Breast epithelium (tissue), 3 donors: ENCODE measurements around the gene CBFA2T3.

Experiments used
- POLR2A ChIP-seq: fragments of 450-650 bp; IDR thresholded peaks from one replicate; pipeline ENCODE4 v1.6.1; 2016; ENCODE audit warnings: antibody characterized with exemption, mild to moderate bottlenecking, moderate library complexity
- POLR2AphosphoS5 ChIP-seq, 3 donors: sonication (generic); formaldehyde crosslinking; IDR thresholded peaks; one replicate each; pipeline ENCODE4 v1.6.1; 2017; ENCODE audit warnings: antibody characterized with exemption in 3 of 3
- TF ChIP-seq, protein P1 (sequence below), 3 donors: fragments of 450-650 bp; IDR thresholded peaks; one replicate each; pipeline ENCODE4 v1.5.1; 2016 to 2017; ENCODE audit warnings: antibody characterized with exemption in 3 of 3, mild to moderate bottlenecking in 3 of 3, moderate library complexity in 3 of 3

DNA sequence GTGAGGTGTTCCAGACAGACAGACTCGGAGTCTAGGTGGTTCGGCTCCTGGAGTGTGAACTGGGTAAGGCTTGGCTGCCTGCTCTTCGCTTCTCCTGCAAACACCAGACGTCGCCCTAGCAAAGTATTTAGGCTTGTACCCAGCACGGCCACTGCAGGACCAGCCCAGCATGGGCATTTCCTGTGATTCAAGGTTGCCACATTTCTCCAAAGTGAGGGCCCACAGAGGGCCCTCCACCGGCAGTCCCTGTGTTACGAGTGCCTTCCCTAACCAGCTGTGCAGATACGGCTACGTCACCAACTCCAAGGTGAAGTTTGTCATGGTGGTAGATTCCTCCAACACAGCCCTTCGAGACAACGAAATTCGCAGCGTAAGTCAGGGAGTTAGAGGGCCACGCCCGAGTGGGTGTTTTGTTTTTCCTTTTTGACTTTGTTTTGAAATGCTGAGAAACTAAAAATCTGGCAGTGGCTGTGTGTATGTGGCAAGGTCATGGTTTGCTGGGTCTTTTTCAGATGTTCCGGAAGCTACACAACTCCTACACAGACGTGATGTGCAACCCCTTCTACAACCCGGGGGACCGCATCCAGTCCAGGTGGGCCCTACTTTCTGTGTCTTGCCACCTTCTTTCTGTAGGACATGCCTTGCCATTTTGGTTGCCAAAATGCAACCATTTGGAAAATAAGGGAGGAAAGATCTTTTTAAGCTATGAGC, 117.5 kb downstream of the CBFA2T3 start:
- TF ChIP-seq, protein P1, sequence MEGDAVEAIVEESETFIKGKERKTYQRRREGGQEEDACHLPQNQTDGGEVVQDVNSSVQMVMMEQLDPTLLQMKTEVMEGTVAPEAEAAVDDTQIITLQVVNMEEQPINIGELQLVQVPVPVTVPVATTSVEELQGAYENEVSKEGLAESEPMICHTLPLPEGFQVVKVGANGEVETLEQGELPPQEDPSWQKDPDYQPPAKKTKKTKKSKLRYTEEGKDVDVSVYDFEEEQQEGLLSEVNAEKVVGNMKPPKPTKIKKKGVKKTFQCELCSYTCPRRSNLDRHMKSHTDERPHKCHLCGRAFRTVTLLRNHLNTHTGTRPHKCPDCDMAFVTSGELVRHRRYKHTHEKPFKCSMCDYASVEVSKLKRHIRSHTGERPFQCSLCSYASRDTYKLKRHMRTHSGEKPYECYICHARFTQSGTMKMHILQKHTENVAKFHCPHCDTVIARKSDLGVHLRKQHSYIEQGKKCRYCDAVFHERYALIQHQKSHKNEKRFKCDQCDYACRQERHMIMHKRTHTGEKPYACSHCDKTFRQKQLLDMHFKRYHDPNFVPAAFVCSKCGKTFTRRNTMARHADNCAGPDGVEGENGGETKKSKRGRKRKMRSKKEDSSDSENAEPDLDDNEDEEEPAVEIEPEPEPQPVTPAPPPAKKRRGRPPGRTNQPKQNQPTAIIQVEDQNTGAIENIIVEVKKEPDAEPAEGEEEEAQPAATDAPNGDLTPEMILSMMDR (IDR thresholded peaks at IDR 0.05) = no peak
- TF ChIP-seq POLR2AphosphoS5 (IDR thresholded peaks at IDR 0.05) = no peak
- TF ChIP-seq POLR2A = no peak
